Activated CD8-positive, alpha-beta T cell treated with anti-CD3 and anti-CD28 coated beads, Interleukin-2, amount 10 ng/mL, durations not matched to agents 7 days and 5 days (primary cell): ENCODE measurements around the gene C1orf198. TPM values are rescaled to one million over a fixed set of nuclear protein-coding genes. Genes with fewer than 3 reads are reported as not detected.
A peak's percentile ranks its signal among the peaks of the same experiment; 100 is the strongest.

ENCODE experiments used
- ATAC-seq: fragments of 150-1000 bp; cut with Tn5 transposase; one replicate; pipeline ENCODE4 v1.10.0; 2021; ENCODE audit warnings: moderate library complexity
- CTCF ChIA-PET: fragments of 350-600 bp; sonication (Branson Sonifier 250); formaldehyde crosslinking; loops from one replicate; lab custom pipeline; 2021; ENCODE audit warnings: antibody characterized with exemption; lab: Charles Lee
- POLR2A ChIA-PET: fragments of 350-600 bp; sonication (Branson Sonifier 250); formaldehyde crosslinking; loops from one replicate; lab custom pipeline; 2021; ENCODE audit warnings: antibody characterized with exemption; lab: Charles Lee
- DNase-seq: peaks from one replicate; pipeline ENCODE4 v3.0.0-alpha.2; 2020
- H3K27ac Mint-ChIP-seq: one replicate; pipeline ENCODE4 v1.8.0; 2021; ENCODE audit warnings: mild to moderate bottlenecking, mixed read lengths
- H3K27me3 Mint-ChIP-seq: one replicate; pipeline ENCODE4 v1.8.0; 2021; ENCODE audit warnings: low read depth, mixed read lengths
- H3K36me3 Mint-ChIP-seq: one replicate; pipeline ENCODE4 v1.8.0; 2021; ENCODE audit warnings: low read depth, mixed read lengths
- H3K4me1 Mint-ChIP-seq: one replicate; pipeline ENCODE4 v1.8.0; 2021; ENCODE audit warnings: low read depth, mixed read lengths
- H3K4me3 Mint-ChIP-seq: one replicate; pipeline ENCODE4 v1.8.0; 2021; ENCODE audit warnings: mild to moderate bottlenecking, mixed read lengths
- H3K9me3 Mint-ChIP-seq: one replicate; pipeline ENCODE4 v1.8.0; 2022; ENCODE audit warnings: mixed read lengths; ENCODE audit not compliant: insufficient read depth
- total RNA-seq, 2 experiments: library from RNA; stranded (reverse); gene quantifications; one replicate each; pipeline ENCODE4 v1.2.3, GENCODE V29; 2021

The C1orf198 gene
- total RNA-seq, 2 experiments from 2014 or later, result 2.5 to 2.6 TPM

DNA sequence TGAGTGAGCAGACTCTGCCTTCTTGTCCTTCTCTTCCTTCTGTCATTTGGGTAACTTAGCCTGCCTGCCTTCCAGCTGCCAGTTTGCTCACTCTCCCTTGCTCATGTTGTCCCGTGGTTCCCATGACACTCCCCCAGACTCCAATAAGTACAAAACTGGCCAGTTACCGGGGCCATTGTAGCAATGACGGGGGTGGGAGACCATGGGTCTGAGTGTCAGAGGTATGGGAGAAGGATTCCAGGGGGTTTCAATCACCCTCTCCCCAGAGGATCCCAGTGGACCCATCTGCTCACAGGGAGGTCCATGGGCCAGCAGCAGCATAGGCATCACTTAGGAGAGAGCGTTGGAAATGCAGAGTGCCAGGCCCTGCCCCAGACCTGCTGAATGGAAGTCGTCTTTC, 69.8 kb downstream of the C1orf198 start:
- ChIA-PET POLR2A (no interaction called here), CTCF (no interaction called here)
- ATAC-seq (no peak), DNase-seq (no peak)
- no peaks in the 10 kb centered on the region for H3K36me3 Mint-ChIP-seq
- no peak overlapping the region for H3K27ac Mint-ChIP-seq
- H3K4me3 Mint-ChIP-seq, result no peak overlapping the region
- no peaks in the 10 kb centered on the region for H3K4me1 Mint-ChIP-seq
- peaks cover 4% of the 10 kb centered on the region for H3K27me3 Mint-ChIP-seq
- H3K9me3 Mint-ChIP-seq, result no peaks in the 10 kb centered on the region

DNA sequence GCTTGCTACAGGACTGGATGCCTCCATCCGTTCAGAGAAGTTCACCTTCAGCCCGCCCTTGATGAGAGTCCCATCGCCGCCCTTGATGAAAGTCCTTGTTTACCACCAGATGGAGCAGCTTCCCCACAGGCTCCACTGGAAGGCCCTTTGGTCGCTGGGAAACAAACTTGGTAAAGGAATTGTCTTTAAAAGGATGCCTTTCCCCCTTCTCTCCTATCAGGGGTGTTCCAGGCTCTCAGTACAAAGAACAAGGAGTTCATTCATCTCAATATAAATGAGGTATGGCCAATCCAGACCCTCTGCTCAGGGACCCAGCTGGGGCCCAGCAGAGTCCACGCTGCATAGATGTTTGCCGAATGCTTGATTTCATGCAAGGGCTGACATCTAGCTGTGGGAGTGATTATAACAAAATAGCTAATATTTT, 70.4 kb downstream of the C1orf198 start:
- Mint-ChIP-seq H3K36me3 (no peaks in the 10 kb centered on the region), H3K27me3 (peaks cover 4% of the 10 kb centered on the region), H3K4me3 (no peak overlapping the region), H3K9me3 (no peaks in the 10 kb centered on the region), H3K27ac (no peak overlapping the region), H3K4me1 (no peaks in the 10 kb centered on the region)
- DNase-seq (no peak), ATAC-seq (no peak)
- ChIA-PET POLR2A (no interaction called here), CTCF (no interaction called here)

DNA sequence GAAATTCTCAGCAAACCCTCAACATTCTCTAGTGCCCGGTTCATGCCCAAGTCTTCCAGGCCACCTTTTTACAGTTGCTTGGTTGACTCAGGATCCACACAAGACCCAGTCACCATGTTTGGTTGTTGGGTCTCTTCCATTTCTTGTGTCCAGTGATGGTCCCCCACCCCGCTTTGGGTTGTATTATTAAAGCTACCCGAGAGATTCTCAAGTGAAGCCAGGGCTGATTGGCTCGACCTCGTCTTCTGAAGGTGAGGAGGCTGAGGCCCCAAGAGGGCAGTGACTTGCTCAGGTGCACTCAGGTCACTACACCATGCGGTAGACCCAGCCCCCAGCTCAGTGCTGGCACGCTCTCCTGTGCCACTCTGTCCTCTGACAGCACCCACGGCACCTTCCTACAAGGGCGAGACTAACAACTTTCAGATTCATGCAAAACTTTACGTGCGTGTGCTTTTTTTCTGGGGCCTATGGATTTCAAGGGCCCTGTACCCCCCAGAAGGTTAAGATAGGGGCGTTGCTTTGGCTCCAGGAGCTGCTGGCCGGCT, 70.9 kb downstream of the C1orf198 start:
- peaks cover 4% of the 10 kb centered on the region for H3K27me3 Mint-ChIP-seq
- no peak overlapping the region for H3K27ac Mint-ChIP-seq
- H3K36me3 Mint-ChIP-seq, result no peaks in the 10 kb centered on the region
- ATAC-seq (no peak), DNase-seq (no peak)
- ChIA-PET POLR2A (no interaction called here), CTCF (no interaction called here)
- no peaks in the 10 kb centered on the region for H3K9me3 Mint-ChIP-seq
- no peak overlapping the region for H3K4me3 Mint-ChIP-seq
- no peaks in the 10 kb centered on the region for H3K4me1 Mint-ChIP-seq

DNA sequence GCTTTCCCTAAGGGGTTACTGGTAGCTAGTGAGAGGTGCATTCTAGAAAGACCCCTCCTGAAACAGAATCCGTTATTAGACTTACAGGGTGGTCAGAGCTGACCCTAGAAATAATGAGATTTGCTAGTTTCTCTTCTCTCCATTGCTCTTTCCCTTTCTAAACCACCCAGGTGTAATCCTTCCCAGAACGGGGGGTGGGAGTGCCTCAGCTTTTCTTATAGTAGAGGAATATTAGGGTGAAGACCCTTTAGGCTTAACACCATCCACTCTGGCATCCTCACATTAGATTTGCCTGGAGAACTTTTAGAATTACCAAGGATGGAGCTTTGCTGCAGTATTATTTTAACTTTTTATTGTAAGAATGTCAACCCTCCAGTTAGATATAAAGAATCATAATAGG, 71.7 kb downstream of the C1orf198 start:
- Mint-ChIP-seq H3K4me1 (peaks cover 4% of the 10 kb centered on the region), H3K27me3 (peaks cover 2% of the 10 kb centered on the region), H3K27ac (no peak overlapping the region), H3K9me3 (no peaks in the 10 kb centered on the region), H3K4me3 (no peak overlapping the region), H3K36me3 (no peaks in the 10 kb centered on the region)
- ATAC-seq (no peak), DNase-seq (no peak)
- ChIA-PET POLR2A (no interaction called here), CTCF (no interaction called here)

DNA sequence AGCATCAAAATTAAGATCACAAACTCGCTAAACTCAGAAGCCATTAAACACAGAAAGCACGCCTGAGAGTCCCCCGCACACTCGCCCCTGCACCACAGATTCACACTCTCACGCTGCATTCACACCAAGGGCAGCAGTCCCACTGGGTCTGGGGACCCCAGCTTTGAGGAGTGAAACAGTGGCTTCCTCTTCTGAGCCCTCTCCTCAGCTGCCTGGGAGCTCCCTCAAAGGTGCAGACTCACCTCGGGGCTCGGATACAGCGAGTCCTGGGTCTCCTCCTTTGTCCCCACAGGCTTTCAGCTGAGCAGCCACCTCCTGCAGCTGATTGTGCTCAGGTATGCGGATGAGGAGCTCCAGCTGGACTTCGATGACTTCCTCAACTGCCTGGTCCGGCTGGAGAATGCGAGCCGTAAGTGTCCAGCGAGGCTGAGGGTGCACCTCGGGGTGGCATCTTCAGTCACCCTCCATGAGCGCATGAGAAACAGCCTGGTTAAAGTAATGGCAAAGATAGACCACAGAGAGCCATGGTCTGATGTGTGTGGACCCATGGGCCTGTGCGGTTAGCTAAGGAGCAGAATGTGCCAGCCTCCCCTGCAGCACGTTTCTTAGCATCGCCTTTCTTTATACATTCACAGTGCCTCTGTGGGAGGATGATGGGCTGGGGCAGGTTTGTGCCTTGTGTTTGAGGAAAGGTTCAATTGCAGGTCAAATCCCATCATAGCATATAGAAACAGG, 73.3 kb downstream of the C1orf198 start:
- Mint-ChIP-seq H3K27me3 (peaks cover 6% of the 10 kb centered on the region), H3K4me3 (no peak overlapping the region), H3K36me3 (no peaks in the 10 kb centered on the region), H3K4me1 (peaks cover 4% of the 10 kb centered on the region), H3K9me3 (no peaks in the 10 kb centered on the region), H3K27ac (no peak overlapping the region)
- DNase-seq, result peak; percentile 13
- ChIA-PET CTCF (no interaction called here), POLR2A (no interaction called here)
- no peak for ATAC-seq

DNA sequence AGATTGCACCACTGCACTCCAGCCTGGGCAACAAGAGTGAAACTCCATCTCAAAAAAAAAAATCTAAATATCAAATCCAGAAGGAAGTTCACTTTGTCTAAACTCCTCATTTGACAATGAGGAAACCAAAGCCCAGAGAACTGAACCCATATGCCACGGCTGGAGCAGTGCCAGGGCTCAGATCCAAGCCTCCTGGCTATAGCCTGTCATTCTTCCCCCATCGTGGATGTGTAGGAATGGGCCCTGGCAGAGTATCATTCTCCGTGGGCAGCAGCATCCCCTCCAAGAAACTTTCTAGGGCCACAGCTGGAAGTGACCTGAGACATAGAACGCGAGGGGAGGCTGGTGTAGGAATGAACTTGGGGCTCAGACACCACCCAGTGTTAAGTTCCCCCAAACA, 73.9 kb downstream of the C1orf198 start:
- ChIA-PET POLR2A (no interaction called here), CTCF (no interaction called here)
- Mint-ChIP-seq H3K27ac (no peak overlapping the region), H3K27me3 (peaks cover 6% of the 10 kb centered on the region), H3K9me3 (no peaks in the 10 kb centered on the region), H3K36me3 (no peaks in the 10 kb centered on the region), H3K4me3 (no peak overlapping the region), H3K4me1 (peaks cover 4% of the 10 kb centered on the region)
- ATAC-seq, result no peak
- DNase-seq, result no peak

DNA sequence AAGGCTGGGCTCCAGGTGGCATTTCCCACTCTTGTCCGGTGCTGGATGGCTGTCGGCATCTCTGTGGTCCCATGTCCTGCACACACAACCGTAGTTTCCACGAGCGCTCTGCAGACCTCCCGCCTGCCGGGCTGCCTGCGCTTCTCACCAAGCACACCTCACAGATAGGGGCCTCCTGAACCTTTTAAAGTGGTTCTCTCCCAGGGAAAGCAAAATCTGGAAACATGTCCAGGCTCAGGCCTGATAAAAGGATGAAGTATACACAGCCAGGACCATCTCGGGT, 74.9 kb downstream of the C1orf198 start:
- Mint-ChIP-seq H3K9me3 (no peaks in the 10 kb centered on the region), H3K36me3 (no peaks in the 10 kb centered on the region), H3K4me3 (no peak overlapping the region), H3K27me3 (peaks cover 6% of the 10 kb centered on the region), H3K4me1 (peaks cover 4% of the 10 kb centered on the region), H3K27ac (no peak overlapping the region)
- POLR2A ChIA-PET, result no interaction called here
- CTCF ChIA-PET, result no interaction called here
- ATAC-seq (no peak), DNase-seq (peak; percentile 4)

DNA sequence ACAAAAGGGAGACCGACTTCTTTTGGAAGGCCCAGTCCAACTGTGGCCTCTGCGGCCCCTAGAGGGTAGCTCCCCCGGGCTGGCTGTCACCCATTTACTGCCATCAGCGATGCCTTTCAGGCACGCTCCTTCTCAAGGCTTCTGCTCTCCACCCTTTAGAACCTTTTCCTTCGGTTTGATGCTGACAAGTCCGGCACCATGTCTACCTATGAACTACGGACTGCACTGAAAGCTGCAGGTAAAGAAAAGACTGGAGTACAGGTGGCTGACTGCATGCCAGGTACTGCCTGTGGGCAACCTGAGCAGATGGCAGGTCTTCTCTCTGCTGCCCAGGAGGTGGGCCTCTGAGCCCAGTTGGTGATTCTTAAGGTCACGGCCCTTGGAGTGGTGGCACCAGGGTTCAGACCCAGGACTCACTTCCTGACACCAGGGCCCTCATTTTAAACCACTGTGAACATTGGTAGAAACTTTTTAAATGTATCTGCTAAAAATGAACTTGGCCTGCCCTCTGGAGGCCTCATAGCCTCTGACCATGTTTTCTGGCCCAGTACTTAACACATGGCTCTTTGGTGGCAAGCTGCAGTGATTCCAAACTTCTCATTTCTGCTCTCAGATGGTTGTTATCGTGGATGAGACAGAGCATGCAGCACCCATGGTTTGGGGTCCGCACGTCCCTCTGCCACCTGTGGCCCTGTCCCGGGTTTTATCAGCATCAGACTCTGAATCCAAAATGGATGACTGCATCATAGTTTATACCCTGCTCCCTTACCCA, 75.4 kb downstream of the C1orf198 start:
- H3K27ac Mint-ChIP-seq, result no peak overlapping the region
- peaks cover 6% of the 10 kb centered on the region for H3K27me3 Mint-ChIP-seq
- DNase-seq, result peak; percentile 8
- ChIA-PET CTCF (no interaction called here), POLR2A (no interaction called here)
- no peaks in the 10 kb centered on the region for H3K9me3 Mint-ChIP-seq
- H3K4me1 Mint-ChIP-seq, result peaks cover 4% of the 10 kb centered on the region
- no peaks in the 10 kb centered on the region for H3K36me3 Mint-ChIP-seq
- no peak for ATAC-seq
- H3K4me3 Mint-ChIP-seq, result no peak overlapping the region

DNA sequence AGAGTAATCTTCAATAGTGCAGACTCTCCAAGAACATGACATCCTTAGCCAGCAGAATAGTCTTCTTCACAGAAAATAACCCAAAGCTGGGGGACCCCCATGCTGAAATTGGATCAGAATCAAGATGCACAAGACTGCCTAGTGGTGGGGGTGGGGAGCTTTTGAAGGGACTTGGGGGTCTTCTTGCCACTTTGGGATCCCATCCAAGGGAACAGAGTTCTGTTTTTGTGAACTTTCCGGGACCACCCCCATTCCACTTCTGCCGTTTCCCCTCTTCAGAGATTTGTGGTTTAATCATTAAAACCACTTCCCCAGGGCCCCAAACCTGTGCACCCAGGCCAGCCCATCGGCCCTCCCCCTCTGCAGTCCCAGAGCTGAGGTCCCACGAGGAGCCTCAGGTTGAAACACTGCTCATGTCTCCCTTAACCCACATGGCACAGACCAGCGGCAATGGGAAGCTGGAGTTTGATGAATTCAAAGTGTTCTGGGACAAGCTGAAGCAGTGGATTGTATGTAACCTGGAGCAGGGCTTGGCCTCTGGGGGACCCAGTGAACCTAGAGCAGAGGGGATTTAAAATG, 76.2 kb downstream of the C1orf198 start:
- H3K27me3 Mint-ChIP-seq, result peaks cover 6% of the 10 kb centered on the region
- peaks cover 4% of the 10 kb centered on the region for H3K4me1 Mint-ChIP-seq
- no peak overlapping the region for H3K27ac Mint-ChIP-seq
- ChIA-PET CTCF (no interaction called here), POLR2A (no interaction called here)
- H3K4me3 Mint-ChIP-seq, result no peak overlapping the region
- ATAC-seq, result no peak
- DNase-seq, result peak; percentile 17
- H3K36me3 Mint-ChIP-seq, result no peaks in the 10 kb centered on the region
- H3K9me3 Mint-ChIP-seq, result no peaks in the 10 kb centered on the region

DNA sequence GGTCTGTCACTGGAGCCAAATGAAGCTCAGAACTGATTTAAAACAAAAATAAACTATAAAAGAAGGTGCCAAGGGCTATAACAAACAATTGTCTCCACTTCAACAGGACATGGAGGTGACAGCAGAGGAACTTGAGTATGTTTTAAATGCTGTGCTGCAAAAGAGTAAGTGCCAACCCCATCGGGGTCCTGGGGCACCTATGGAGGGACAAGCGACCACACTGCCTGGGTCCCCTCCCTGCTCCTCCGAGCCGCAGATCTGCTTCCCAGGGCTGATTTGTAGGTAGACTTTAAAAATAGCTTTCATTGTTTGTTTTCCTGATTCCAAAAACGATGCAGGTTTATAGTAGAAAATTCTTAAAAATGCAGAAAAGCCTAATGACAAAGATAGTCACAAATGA, 78.3 kb downstream of the C1orf198 start:
- Mint-ChIP-seq H3K4me1 (peaks cover 4% of the 10 kb centered on the region), H3K4me3 (no peak overlapping the region), H3K9me3 (no peaks in the 10 kb centered on the region), H3K36me3 (no peaks in the 10 kb centered on the region), H3K27me3 (peaks cover 6% of the 10 kb centered on the region), H3K27ac (no peak overlapping the region)
- ATAC-seq, result no peak
- POLR2A ChIA-PET, result no interaction called here
- DNase-seq, result peak; percentile 1
- CTCF ChIA-PET, result no interaction called here

DNA sequence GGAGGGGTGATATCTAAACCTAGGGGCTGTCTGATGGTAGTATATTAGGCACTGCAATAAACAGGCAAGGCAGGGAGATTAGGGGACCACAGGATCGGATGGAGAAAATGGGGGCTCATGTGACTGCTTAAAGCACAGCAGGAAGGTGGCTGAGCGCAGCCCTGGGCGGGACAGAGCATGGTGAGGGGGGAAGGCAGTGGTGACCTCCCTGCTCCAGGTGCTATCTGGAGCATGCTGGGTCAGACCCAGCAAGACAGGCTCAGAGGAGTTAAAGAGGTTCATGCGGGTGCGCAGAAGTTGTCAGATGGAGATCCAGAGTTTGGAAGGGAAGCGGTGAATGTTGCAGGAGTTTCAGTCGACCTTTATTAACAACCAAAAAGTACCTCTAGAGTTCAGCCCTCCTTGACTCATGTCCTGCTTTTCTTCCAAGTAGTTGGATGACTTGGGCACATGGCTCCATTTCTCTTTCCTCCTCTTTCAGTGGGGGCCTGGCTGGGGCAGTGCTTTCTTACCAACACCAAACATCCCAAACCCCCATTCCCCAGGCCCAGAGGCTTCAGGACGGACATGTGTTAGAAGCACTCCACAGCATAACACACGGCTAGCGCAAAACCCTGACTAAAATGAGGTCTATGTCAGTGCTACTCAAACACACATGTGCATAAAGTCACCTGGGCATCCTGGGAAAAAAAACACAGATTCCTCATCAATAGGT, 79.6 kb downstream of the C1orf198 start:
- ATAC-seq (no peak), DNase-seq (no peak)
- no peaks in the 10 kb centered on the region for H3K36me3 Mint-ChIP-seq
- H3K4me3 Mint-ChIP-seq, result no peak overlapping the region
- POLR2A ChIA-PET, result interaction anchor here (0.7 kb wide), 1 partner anchor 1227 kb away, joined by 3 read pairs; no protein-coding TSS in a partner anchor
- peaks cover 6% of the 10 kb centered on the region for H3K27me3 Mint-ChIP-seq
- CTCF ChIA-PET, result no interaction called here
- peaks cover 4% of the 10 kb centered on the region for H3K4me1 Mint-ChIP-seq
- H3K9me3 Mint-ChIP-seq, result no peaks in the 10 kb centered on the region
- H3K27ac Mint-ChIP-seq, result no peak overlapping the region

DNA sequence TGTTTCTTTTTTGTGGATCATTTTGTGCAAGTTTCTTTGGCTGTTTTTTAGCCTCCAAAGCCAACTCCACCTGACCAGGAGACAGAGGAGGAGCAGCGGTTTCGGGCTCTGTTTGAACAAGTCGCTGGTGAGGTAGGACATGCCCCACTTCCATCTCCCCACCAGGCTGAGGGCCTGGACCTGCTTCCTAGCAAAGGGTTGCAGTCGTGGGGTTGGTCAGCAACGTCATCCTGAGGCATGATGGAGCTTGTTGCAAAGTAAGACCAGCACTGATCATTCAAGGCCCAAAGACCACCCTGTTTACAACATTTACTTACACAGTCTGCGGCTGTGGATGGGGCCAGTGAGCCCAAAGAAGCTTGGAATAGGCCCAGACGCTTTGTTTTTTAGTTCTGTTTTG, 80.8 kb downstream of the C1orf198 start:
- DNase-seq (no peak), ATAC-seq (no peak)
- H3K27me3 Mint-ChIP-seq, result peaks cover 6% of the 10 kb centered on the region
- CTCF ChIA-PET, result no interaction called here
- H3K4me1 Mint-ChIP-seq, result peaks cover 4% of the 10 kb centered on the region
- no peak overlapping the region for H3K27ac Mint-ChIP-seq
- POLR2A ChIA-PET, result no interaction called here
- no peaks in the 10 kb centered on the region for H3K36me3 Mint-ChIP-seq
- H3K4me3 Mint-ChIP-seq, result no peak overlapping the region
- no peaks in the 10 kb centered on the region for H3K9me3 Mint-ChIP-seq
